HepG2 (cell line): ENCODE results near the gene ISLR.

Source experiments
- DPF2 ChIP-seq: sonication (generic); formaldehyde crosslinking; IDR thresholded peaks from 2 replicates; pipeline ENCODE4 v1.4.0; 2020; ENCODE audit warnings: mild to moderate bottlenecking, low read depth, missing genetic modification reagents, borderline replicate concordance
- E2F2 ChIP-seq: sonication (generic); formaldehyde crosslinking; IDR thresholded peaks from 2 replicates; pipeline ENCODE4 v1.4.0; 2020; ENCODE audit warnings: missing genetic modification reagents, borderline replicate concordance
- FOXA1 ChIP-seq, 2 experiments: fragments of 450-650 bp in 1 of 2; sonication (generic) in 1 of 2; formaldehyde crosslinking in 1 of 2; IDR thresholded peaks; 2 replicates each; pipeline versions ENCODE4 v1.4.0 to v1.6.1; 2016 to 2020; ENCODE audit warnings: missing genetic modification reagents in 1 of 2
- GABPA ChIP-seq, 2 experiments: IDR thresholded peaks; 2 replicates each; pipeline ENCODE4 v1.6.1; 2011 to 2016; ENCODE audit warnings: low read depth in 2 of 2, low read length in 1 of 2, missing biosample characterization in 1 of 2, missing genetic modification characterization in 1 of 2
- NAIF1 ChIP-seq: sonication (generic); formaldehyde crosslinking; IDR thresholded peaks from 2 replicates; pipeline ENCODE4 v1.5.0; 2020; ENCODE audit warnings: mild to moderate bottlenecking, missing genetic modification reagents, borderline replicate concordance
- NR2C2 ChIP-seq: sonication (generic); formaldehyde crosslinking; IDR thresholded peaks from 2 replicates; pipeline ENCODE4 v1.4.0; 2020; ENCODE audit warnings: missing genetic modification reagents, mild to moderate bottlenecking, moderate library complexity, borderline replicate concordance
- POLR2AphosphoS5 ChIP-seq: IDR thresholded peaks from 2 replicates; pipeline ENCODE4 v1.6.1; 2012; ENCODE audit warnings: low read depth, low read length
- ZFY ChIP-seq: sonication (generic); formaldehyde crosslinking; IDR thresholded peaks from 2 replicates; pipeline ENCODE4 v1.4.0; 2020; ENCODE audit warnings: missing genetic modification reagents
- TF ChIP-seq, protein P1 (sequence below): sonication (generic); formaldehyde crosslinking; IDR thresholded peaks from 2 replicates; pipeline ENCODE4 v1.4.0; 2020; ENCODE audit warnings: missing genetic modification reagents, mild to moderate bottlenecking, borderline replicate concordance

DNA sequence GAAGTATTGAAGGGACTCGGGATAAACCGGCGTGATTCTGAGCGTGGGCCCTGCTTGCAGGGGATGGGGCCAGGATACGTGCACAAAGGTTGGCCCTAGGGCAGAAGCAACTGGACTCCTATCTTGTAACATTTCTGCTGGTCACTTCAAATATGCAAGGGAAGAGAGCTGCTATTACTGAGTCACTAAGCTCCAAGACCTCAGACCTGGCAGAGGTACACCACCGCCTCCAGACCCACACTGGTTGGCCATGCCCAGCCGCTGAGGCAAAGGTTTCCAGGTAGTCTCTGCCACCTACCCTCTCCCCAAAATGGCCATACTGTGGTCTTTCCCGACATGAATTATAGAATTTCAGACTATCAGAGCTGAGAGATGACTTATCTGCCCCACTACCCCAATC is 42.4 kb downstream of the ISLR start:
- TF ChIP-seq POLR2AphosphoS5 (no peak), NAIF1 (CRISPR knock-in tag) (no peak), DPF2 (no peak), NR2C2 (CRISPR knock-in tag) (no peak), FOXA1 (IDR thresholded peaks at IDR 0.05) (no peak), FOXA1 (CRISPR knock-in tag; IDR thresholded peaks at IDR 0.05) (no peak), ZFY (CRISPR knock-in tag) (no peak), GABPA (IDR thresholded peaks at IDR 0.05; ENCODE audit: low read depth, low read length) (no peak), GABPA (CRISPR knock-in tag; IDR thresholded peaks at IDR 0.05; ENCODE audit: low read depth) (no peak), E2F2 (CRISPR knock-in tag) (no peak)
- TF ChIP-seq, protein P1, sequence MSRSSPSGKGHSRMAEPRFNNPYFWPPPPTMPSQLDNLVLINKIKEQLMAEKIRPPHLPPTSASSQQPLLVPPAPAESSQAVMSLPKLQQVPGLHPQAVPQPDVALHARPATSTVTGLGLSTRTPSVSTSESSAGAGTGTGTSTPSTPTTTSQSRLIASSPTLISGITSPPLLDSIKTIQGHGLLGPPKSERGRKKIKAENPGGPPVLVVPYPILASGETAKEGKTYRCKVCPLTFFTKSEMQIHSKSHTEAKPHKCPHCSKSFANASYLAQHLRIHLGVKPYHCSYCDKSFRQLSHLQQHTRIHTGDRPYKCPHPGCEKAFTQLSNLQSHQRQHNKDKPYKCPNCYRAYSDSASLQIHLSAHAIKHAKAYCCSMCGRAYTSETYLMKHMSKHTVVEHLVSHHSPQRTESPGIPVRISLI (CRISPR knock-in tag): no peak
